HG03432 (cell line): ENCODE data around the gene RAI1.
A peak's percentile ranks its signal among the peaks of the same experiment; 100 is the strongest.

ENCODE experiments used
- ATAC-seq: cut with Tn5 transposase; IDR thresholded peaks from one replicate; pipeline ENCODE4 v1.9.1; 2021; ENCODE audit warnings: mild to moderate bottlenecking, moderate library complexity; ENCODE audit not compliant: unreplicated experiment

Gene RAI1

DNA sequence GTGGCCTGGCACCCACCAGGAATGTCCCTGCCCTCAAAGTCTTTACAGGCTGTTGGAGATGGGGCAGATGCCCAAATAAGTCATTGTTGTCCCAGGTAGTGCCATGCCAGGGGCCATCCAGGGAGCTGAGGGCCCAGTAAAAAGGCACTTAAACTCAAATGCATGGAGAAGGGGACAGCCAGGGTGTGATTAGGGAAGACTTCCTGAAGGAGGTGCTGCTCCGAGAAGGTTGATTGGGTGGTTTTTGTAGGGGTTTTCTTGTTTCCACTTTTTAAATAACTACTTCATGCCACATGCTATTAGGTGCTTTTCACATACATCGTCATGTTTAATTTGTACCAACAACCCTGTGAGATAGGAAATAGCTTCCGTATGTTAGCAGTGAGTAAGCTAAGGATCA is 66.9 kb downstream of the RAI1 start:
- ATAC-seq, result no peak

- no peak for ATAC-seq
These were observed 67.3 kb downstream of the RAI1 start for GRCh38 chr17:17748604-17749003.

DNA sequence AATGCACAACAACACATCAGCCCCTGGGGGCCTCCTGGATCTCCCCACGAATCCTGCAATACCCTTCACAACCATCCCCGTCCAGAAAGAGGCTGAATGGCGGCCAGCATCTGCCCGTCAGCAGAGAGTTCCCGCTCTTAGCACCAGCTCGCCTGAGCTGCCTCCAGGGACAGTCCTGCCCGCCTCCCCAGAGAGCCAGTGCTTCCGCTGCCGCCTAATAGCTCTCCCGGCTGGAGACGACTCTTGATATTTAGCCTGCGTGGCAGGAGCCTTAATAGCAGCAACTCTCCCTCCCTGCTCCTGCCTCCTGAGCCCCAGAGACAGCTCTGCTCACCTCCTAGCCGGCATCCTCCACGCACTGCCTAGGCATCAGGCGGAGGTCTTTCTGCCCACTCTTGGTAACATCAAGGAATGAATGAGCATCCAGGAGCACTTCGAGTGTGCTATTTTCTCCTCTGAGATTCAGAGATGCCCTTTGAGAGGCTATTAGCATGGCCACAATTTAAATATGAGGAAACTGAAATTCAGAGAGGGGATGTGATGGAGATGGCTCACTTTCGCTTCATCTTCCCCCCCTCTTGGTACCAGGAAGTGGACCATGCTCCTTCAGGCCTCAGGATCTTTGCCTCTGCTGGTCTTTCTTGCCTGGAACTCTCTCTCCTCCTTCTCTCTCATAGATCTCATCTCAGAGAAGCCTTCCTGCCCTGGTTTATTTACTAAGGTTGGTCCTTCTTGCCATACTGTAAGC is 67.9 kb downstream of the RAI1 start:
- no peak for ATAC-seq

DNA sequence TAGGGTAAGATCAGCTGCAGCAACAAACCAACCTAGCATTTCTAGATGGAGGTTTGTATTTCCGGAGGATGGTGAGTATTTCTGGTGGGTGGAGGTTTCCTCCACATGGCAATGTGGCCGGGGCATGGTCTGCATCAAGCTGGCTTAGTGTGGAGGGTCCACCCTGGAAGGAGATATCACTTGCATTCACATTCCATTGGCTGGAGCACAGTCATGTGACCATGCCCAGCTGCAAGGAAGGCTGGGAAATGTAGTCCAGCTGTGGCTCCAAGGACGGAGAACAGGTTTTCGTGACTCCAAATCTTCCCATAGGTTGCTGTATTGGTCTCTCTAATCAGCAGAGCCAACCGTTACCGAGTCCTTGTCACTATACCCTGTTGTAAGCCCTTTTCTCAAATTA is 68.7 kb downstream of the RAI1 start:
- ATAC-seq, result no peak

- no peak for ATAC-seq
These were observed 69.6 kb downstream of the RAI1 start for GRCh38 chr17:17750881-17751280.

- ATAC-seq, result no peak
These were observed 70.3 kb downstream of the RAI1 start for GRCh38 chr17:17751489-17752088.

- ATAC-seq, result peak; percentile 81
These were observed 71.0 kb downstream of the RAI1 start for GRCh38 chr17:17752089-17752820.

- no peak for ATAC-seq
These were observed 71.6 kb downstream of the RAI1 start for GRCh38 chr17:17752821-17753321.

GRCh38 chr17:17754719-17755686 is 73.7 kb downstream of the RAI1 start:
- no peak for ATAC-seq

- ATAC-seq, result no peak
These were observed 74.5 kb downstream of the RAI1 start for GRCh38 chr17:17755715-17756114.

DNA sequence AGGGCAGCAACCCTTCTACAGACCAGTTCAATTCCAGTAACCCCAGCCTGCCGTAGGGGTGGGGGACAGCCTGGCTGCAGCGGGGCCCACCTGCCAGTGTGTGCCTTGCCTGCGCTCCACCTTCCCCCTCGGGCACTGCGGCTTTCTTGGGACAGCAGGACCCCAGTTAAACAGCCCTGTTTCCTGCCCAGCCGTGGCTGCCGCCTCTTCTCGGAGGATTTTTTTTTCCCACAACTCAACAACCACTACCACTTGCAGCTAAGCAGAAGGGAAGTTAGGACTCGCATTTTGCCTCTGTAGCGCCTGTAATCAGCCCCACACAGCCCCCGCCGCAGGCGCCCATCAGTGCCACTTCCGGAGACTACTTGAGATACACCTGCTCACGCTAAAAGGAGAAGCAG is 76.1 kb downstream of the RAI1 start:
- ATAC-seq, result no peak

DNA sequence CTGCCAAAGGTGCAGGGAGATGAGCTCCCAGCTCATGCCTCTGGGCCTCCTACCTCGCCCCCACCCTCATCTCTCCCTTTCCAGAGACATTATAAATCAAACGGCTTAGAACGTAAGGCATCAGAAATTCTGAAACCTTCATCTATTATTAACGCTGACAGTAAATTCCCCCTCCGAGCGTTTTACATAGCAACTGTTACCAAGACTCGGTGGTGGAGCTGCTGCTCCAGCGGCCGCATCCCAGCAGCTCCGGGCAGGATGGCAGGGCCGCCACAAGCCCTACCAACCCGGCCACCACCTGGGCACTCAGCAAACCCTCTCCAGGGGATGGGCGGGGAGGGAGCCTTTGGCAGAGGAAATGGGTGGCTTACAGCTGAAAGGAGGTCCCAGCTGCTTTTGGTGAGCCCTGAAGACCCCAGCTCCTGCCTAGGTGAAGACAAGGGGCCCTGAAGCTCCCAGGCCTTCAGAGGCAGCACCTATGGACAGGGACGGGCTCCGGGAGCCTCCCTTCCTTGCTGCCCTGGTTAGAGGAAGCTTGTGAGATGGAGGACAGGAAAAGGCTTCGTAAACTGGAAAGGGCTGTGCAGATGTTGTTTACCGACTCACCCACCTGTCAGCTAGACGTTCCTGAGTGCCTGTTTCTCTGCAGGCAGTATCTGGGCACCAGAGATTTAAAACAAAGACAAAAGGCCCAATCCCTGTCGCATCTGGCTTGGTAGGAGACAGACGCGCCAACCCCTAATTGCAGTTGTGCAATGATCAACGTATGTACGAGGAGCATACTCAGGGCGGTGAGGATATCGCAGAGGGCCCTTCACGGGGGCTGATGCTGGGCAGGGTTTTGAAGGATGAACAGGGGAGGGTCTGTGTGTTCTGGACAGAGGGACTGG is 76.9 kb downstream of the RAI1 start:
- ATAC-seq, result no peak

DNA sequence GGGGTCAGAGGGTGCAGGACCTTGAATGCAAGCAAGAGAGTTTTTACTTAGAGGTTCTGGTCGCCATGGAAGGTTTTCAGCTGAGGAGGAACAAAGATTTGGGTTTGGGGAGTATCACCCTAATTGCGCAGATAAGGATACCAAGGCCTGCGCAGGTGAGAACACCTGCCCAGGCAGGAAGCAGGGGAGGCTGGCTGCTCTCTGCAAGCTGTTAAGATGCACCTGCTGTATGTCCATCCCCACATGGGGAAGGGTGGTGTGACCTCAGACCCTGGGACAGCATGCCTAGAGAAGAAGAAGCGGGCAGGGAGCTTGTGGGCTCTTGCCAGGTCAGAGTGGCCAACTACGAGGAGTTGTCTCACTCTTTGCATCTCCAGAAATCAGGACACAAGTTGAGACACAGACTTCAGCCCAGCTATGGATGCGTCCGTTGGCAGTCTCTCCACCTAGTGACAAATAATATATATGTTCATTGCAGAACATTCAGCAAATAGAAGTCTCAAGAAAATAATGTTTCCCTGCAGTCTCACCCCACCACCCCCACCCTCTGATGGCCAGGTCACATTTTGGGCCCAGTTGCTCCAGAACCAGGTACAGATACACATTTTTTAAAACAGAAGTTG is 77.8 kb downstream of the RAI1 start:
- ATAC-seq, result no peak

GRCh38 chr17:17760350-17760749 is 79.1 kb downstream of the RAI1 start:
- ATAC-seq, result no peak

DNA sequence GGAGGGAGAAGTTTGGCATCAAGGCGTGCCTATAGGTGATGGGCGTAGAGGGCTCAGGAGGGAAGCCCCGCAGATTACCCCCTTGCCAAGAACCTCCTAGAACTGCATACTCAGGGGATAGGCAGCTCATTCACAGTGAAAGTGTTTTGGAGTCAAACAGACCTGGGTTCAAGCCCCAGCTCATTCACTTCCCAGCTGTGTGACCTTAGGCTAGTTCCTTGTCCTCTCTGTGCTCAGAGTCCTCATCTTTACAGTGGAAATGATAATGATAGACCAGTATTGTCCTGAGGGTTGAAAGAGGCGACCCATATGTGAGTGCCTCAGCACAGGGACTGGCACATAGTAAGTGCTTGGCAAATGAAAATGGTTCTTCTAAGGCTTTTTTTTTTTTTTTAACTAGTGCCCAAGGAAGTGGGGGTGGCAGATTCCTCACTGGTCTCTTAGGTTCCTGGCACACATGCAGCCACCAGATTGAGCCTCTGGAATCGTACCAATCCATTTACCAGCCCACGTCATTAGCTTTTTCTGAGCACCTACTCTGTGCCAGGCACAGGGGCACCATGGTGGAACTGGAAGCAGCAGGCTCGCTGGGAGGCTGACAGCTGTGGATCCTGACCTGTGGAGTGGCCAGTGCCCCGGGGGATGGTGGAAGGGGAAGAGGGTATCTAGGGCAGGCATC is 79.8 kb downstream of the RAI1 start:
- ATAC-seq, result no peak

- ATAC-seq, result no peak
These were observed 80.9 kb downstream of the RAI1 start for GRCh38 chr17:17761894-17762743.

- ATAC-seq, result no peak
These were observed 81.5 kb downstream of the RAI1 start for GRCh38 chr17:17762744-17763105.

GRCh38 chr17:17763136-17763535 is 81.9 kb downstream of the RAI1 start:
- ATAC-seq, result no peak
